ENCODE measurements around the gene HBA1. TPM values are rescaled to one million over a fixed set of nuclear protein-coding genes. Genes with fewer than 3 reads are reported as not detected.
A peak's percentile ranks its signal among the peaks of the same experiment; 100 is the strongest.

Gene HBA1
- total and polyA plus RNA-seq, 9 of the 15 experiments (the other 6 are each of a cell fraction or from before 2014, with no cell fraction given): 128 to 2,388 (median 380) TPM

- TF ChIP-seq MYC (IDR thresholded peaks at IDR 0.05; ENCODE audit: low read depth, low read length) (no peak), MYC (CRISPR knock-in tag; IDR thresholded peaks at IDR 0.05; ENCODE audit: borderline replicate concordance, low read depth) (no peak), FOXP1 (CRISPR knock-in tag; IDR thresholded peaks at IDR 0.05) (no peak), ZNF766 (CRISPR knock-in tag; conservative IDR thresholded peaks at IDR 0.05) (no peak), MECOM (CRISPR knock-in tag; IDR thresholded peaks at IDR 0.05) (no peak), NBN (IDR thresholded peaks at IDR 0.05; ENCODE audit: low read depth) (no peak), ZKSCAN8 (CRISPR knock-in tag; IDR thresholded peaks at IDR 0.05) (no peak), BRF1 (IDR thresholded peaks at IDR 0.05; ENCODE audit: borderline replicate concordance, extremely low read depth, insufficient read length) (no peak), ZNF561 (CRISPR knock-in tag; conservative IDR thresholded peaks at IDR 0.05) (no peak), ZFPM2 (CRISPR knock-in tag; IDR thresholded peaks at IDR 0.05) (no peak), ZNF444 (CRISPR knock-in tag; IDR thresholded peaks at IDR 0.05) (no peak), KDM1A (IDR thresholded peaks at IDR 0.05) (peak; percentile 73 to 77), MED1 (CRISPR knock-in tag; IDR thresholded peaks at IDR 0.05; ENCODE audit: borderline replicate concordance) (no peak), EP400 (IDR thresholded peaks at IDR 0.05) (no peak), TGIF2 (CRISPR knock-in tag; IDR thresholded peaks at IDR 0.05) (no peak), SRF (CRISPR knock-in tag; IDR thresholded peaks at IDR 0.05) (no peak), RBM22 (IDR thresholded peaks at IDR 0.05; ENCODE audit: low read depth, low read length, poor library complexity, severe bottlenecking) (no peak), CC2D1A (IDR thresholded peaks at IDR 0.05) (no peak)
- TF ChIP-seq, protein P1, sequence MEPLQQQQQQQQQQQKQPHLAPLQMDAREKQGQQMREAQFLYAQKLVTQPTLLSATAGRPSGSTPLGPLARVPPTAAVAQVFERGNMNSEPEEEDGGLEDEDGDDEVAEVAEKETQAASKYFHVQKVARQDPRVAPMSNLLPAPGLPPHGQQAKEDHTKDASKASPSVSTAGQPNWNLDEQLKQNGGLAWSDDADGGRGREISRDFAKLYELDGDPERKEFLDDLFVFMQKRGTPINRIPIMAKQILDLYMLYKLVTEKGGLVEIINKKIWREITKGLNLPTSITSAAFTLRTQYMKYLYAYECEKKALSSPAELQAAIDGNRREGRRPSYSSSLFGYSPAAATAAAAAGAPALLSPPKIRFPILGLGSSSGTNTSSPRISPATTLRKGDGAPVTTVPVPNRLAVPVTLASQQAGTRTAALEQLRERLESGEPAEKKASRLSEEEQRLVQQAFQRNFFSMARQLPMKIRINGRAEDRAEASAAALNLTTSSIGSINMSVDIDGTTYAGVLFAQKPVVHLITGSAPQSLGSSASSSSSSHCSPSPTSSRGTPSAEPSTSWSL (CRISPR knock-in tag; IDR thresholded peaks at IDR 0.05; ENCODE audit: borderline replicate concordance): no peak
- TF ChIP-seq, protein P2, sequence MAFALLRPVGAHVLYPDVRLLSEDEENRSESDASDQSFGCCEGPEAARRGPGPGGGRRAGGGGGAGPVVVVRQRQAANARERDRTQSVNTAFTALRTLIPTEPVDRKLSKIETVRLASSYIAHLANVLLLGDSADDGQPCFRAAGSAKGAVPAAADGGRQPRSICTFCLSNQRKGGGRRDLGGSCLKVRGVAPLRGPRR (CRISPR knock-in tag; IDR thresholded peaks at IDR 0.05): no peak
These were observed 1.2 kb upstream of the HBA1 start (continued) for GRCh38 chr16:175011-175949.
